T-helper 2 cell treated with Interferon-gamma antibody and Interleukin-4, amounts not matched to agents 5 μg/mL and 100 μg/mL, for 36 hours (primary cell): ENCODE results near the gene CMYA5.
"Not testable (repeated sequence)": the region's sequence is repeated elsewhere in the genome, so short reads cannot be mapped to it uniquely, and the experiment has no call there.

ENCODE experiments used
- DNase-seq: peaks from one replicate; pipeline ENCODE4 v3.0.0; 2021; ENCODE audit warnings: low spot score
- H3K27ac Mint-ChIP-seq: one replicate; pipeline ENCODE4 v1.8.0; 2021; ENCODE audit warnings: mild to moderate bottlenecking, mixed read lengths
- H3K27me3 Mint-ChIP-seq: one replicate; pipeline ENCODE4 v1.8.0; 2021; ENCODE audit warnings: low read depth, mixed read lengths
- H3K36me3 Mint-ChIP-seq: one replicate; pipeline ENCODE4 v1.8.0; 2021; ENCODE audit warnings: low read depth, mixed read lengths
- H3K4me1 Mint-ChIP-seq: one replicate; pipeline ENCODE4 v1.8.0; 2021; ENCODE audit warnings: low read depth, mixed read lengths
- H3K4me3 Mint-ChIP-seq: one replicate; pipeline ENCODE4 v1.8.0; 2022; ENCODE audit warnings: mild to moderate bottlenecking, moderate library complexity, mixed read lengths
- H3K9me3 Mint-ChIP-seq: one replicate; pipeline ENCODE4 v1.8.0; 2021; ENCODE audit warnings: mixed read lengths

The CMYA5 gene

GRCh38 chr5:79774171-79774854 lies 84.7 kb downstream of the CMYA5 start:
- H3K36me3 Mint-ChIP-seq, result no peaks in the 10 kb centered on the region
- H3K4me1 Mint-ChIP-seq, result no peaks in the 10 kb centered on the region
- H3K27me3 Mint-ChIP-seq, result peaks cover 2% of the 10 kb centered on the region
- no peaks in the 10 kb centered on the region for H3K9me3 Mint-ChIP-seq
- DNase-seq, result no peak
- H3K27ac Mint-ChIP-seq, result no peak overlapping the region
- no peak overlapping the region for H3K4me3 Mint-ChIP-seq

- Mint-ChIP-seq H3K36me3 (no peaks in the 10 kb centered on the region), H3K9me3 (no peaks in the 10 kb centered on the region), H3K27ac (no peak overlapping the region), H3K4me3 (no peak overlapping the region), H3K4me1 (no peaks in the 10 kb centered on the region), H3K27me3 (peaks cover 2% of the 10 kb centered on the region)
- no peak for DNase-seq
Measured at GRCh38 chr5:79774855-79775237, 85.2 kb downstream of the CMYA5 start.

- peaks cover 10% of the 10 kb centered on the region for H3K27me3 Mint-ChIP-seq
- peak overlapping the region; percentile 32 for H3K4me3 Mint-ChIP-seq
- not testable (repeated sequence) for DNase-seq, H3K27ac Mint-ChIP-seq, H3K36me3 Mint-ChIP-seq, H3K4me1 Mint-ChIP-seq, H3K9me3 Mint-ChIP-seq
Measured at GRCh38 chr5:79784741-79785140, 95.1 kb downstream of the CMYA5 start.

GRCh38 chr5:79785983-79786382 lies 96.3 kb downstream of the CMYA5 start:
- Mint-ChIP-seq H3K27me3 (peaks cover 11% of the 10 kb centered on the region), H3K9me3 (peaks cover 5% of the 10 kb centered on the region), H3K4me3 (no peak overlapping the region), H3K36me3 (no peaks in the 10 kb centered on the region), H3K27ac (no peak overlapping the region), H3K4me1 (no peaks in the 10 kb centered on the region)
- DNase-seq, result no peak

- no peaks in the 10 kb centered on the region for H3K4me1 Mint-ChIP-seq
- no peak overlapping the region for H3K4me3 Mint-ChIP-seq
- no peak overlapping the region for H3K27ac Mint-ChIP-seq
- H3K27me3 Mint-ChIP-seq, result peaks cover 13% of the 10 kb centered on the region
- H3K36me3 Mint-ChIP-seq, result no peaks in the 10 kb centered on the region
- DNase-seq, result no peak
- H3K9me3 Mint-ChIP-seq, result peaks cover 5% of the 10 kb centered on the region
Measured at GRCh38 chr5:79787448-79787847, 97.8 kb downstream of the CMYA5 start.

- Mint-ChIP-seq H3K36me3 (no peaks in the 10 kb centered on the region), H3K27ac (no peak overlapping the region), H3K4me1 (no peaks in the 10 kb centered on the region), H3K27me3 (peaks cover 12% of the 10 kb centered on the region), H3K9me3 (no peaks in the 10 kb centered on the region), H3K4me3 (no peak overlapping the region)
- DNase-seq, result no peak
Measured at GRCh38 chr5:79791843-79792242, 102.2 kb downstream of the CMYA5 start.

- H3K36me3 Mint-ChIP-seq, result no peaks in the 10 kb centered on the region
- no peak for DNase-seq
- H3K4me1 Mint-ChIP-seq, result no peaks in the 10 kb centered on the region
- peaks cover 9% of the 10 kb centered on the region for H3K27me3 Mint-ChIP-seq
- H3K27ac Mint-ChIP-seq, result no peak overlapping the region
- no peaks in the 10 kb centered on the region for H3K9me3 Mint-ChIP-seq
- no peak overlapping the region for H3K4me3 Mint-ChIP-seq
Measured at GRCh38 chr5:79792463-79792862, 102.8 kb downstream of the CMYA5 start.

- Mint-ChIP-seq H3K4me3 (no peak overlapping the region), H3K9me3 (no peaks in the 10 kb centered on the region), H3K4me1 (no peaks in the 10 kb centered on the region), H3K36me3 (no peaks in the 10 kb centered on the region), H3K27ac (no peak overlapping the region), H3K27me3 (peaks cover 6% of the 10 kb centered on the region)
- no peak for DNase-seq
Measured at GRCh38 chr5:79793304-79793703, 103.7 kb downstream of the CMYA5 start.

- H3K36me3 Mint-ChIP-seq, result no peaks in the 10 kb centered on the region
Measured at GRCh38 chr5:79793722-79794121, 104.1 kb downstream of the CMYA5 start.

GRCh38 chr5:79794347-79794746 lies 104.7 kb downstream of the CMYA5 start:
- no peak for DNase-seq

More at GRCh38 chr5:79793722-79794121, 104.1 kb downstream of the CMYA5 start:
- Mint-ChIP-seq H3K27me3 (peaks cover 7% of the 10 kb centered on the region), H3K9me3 (no peaks in the 10 kb centered on the region), H3K27ac (no peak overlapping the region), H3K4me3 (no peak overlapping the region), H3K4me1 (no peaks in the 10 kb centered on the region)
- DNase-seq, result no peak

GRCh38 chr5:79795764-79796398 lies 106.2 kb downstream of the CMYA5 start:
- Mint-ChIP-seq H3K4me1 (peaks cover 1% of the 10 kb centered on the region), H3K9me3 (no peaks in the 10 kb centered on the region), H3K4me3 (no peak overlapping the region), H3K36me3 (no peaks in the 10 kb centered on the region), H3K27me3 (peaks cover 4% of the 10 kb centered on the region), H3K27ac (no peak overlapping the region)
- no peak for DNase-seq

More at GRCh38 chr5:79794347-79794746, 104.7 kb downstream of the CMYA5 start:
- no peaks in the 10 kb centered on the region for H3K4me1 Mint-ChIP-seq
- peaks cover 7% of the 10 kb centered on the region for H3K27me3 Mint-ChIP-seq
- H3K4me3 Mint-ChIP-seq, result no peak overlapping the region
- H3K36me3 Mint-ChIP-seq, result no peaks in the 10 kb centered on the region
- no peaks in the 10 kb centered on the region for H3K9me3 Mint-ChIP-seq
- no peak overlapping the region for H3K27ac Mint-ChIP-seq

- H3K4me1 Mint-ChIP-seq, result peaks cover 15% of the 10 kb centered on the region
- no peaks in the 10 kb centered on the region for H3K36me3 Mint-ChIP-seq
- peaks cover 2% of the 10 kb centered on the region for H3K27me3 Mint-ChIP-seq
- H3K4me3 Mint-ChIP-seq, result no peak overlapping the region
- DNase-seq, result no peak
- H3K9me3 Mint-ChIP-seq, result no peaks in the 10 kb centered on the region
- H3K27ac Mint-ChIP-seq, result no peak overlapping the region
Measured at GRCh38 chr5:79798893-79799590, 109.4 kb downstream of the CMYA5 start.

GRCh38 chr5:79800979-79801827 lies 111.6 kb downstream of the CMYA5 start:
- Mint-ChIP-seq H3K9me3 (no peaks in the 10 kb centered on the region), H3K27ac (peak overlapping the region; percentile 69), H3K4me1 (peaks cover 15% of the 10 kb centered on the region), H3K4me3 (peak overlapping the region; percentile 41), H3K27me3 (peaks cover 2% of the 10 kb centered on the region), H3K36me3 (no peaks in the 10 kb centered on the region)
- DNase-seq, result no peak
